Activated CD4-positive, CD25-positive, alpha-beta regulatory T cell (primary cell): ENCODE data around the gene MRTFA.
A peak's percentile ranks its signal among the peaks of the same experiment; 100 is the strongest.
"Not testable (repeated sequence)": the region's sequence is repeated elsewhere in the genome, so short reads cannot be mapped to it uniquely, and the experiment has no call there.

Experiments
- DNase-seq, 4 experiments: peaks; one replicate each; lab custom pipeline; 2025; lab: John Stamatoyannopoulos, UW

The MRTFA gene

GRCh38 chr22:40636380-40637182 is at the start of gene MRTFA:
TSS of gene MRTFA (minus strand) at chr22:40636719.
- DNase-seq = peak; percentile 95 to 99 (median 98)

GRCh38 chr22:40685406-40685805 is 48.9 kb upstream of the MRTFA start:
- DNase-seq = no peak

- no peak for DNase-seq
Observed at GRCh38 chr22:40684728-40685127, 48.2 kb upstream of the MRTFA start.

- no peak for DNase-seq
Observed at GRCh38 chr22:40681451-40681850, 44.9 kb upstream of the MRTFA start.

GRCh38 chr22:40680819-40681183 is 44.3 kb upstream of the MRTFA start:
- no peak for DNase-seq

- no peak for DNase-seq
Observed at GRCh38 chr22:40679964-40680818, 43.7 kb upstream of the MRTFA start.

GRCh38 chr22:40679249-40679963 is 42.9 kb upstream of the MRTFA start, which contains the start of gene MCHR1:
TSS of gene MCHR1 (plus strand) at chr22:40679484. CDS start at chr22:40679653, 169 bp downstream.
- no peak for DNase-seq

GRCh38 chr22:40678493-40679248 is 42.2 kb upstream of the MRTFA start:
- DNase-seq = no peak

- no peak for DNase-seq
Observed at GRCh38 chr22:40676644-40677043, 40.1 kb upstream of the MRTFA start.

GRCh38 chr22:40676166-40676565 is 39.6 kb upstream of the MRTFA start:
- not testable (repeated sequence) for DNase-seq

- DNase-seq = no peak
Observed at GRCh38 chr22:40674274-40674673, 37.8 kb upstream of the MRTFA start.

- DNase-seq = no peak
Observed at GRCh38 chr22:40673017-40673416, 36.5 kb upstream of the MRTFA start.

- DNase-seq = no peak
Observed at GRCh38 chr22:40671796-40672360, 35.4 kb upstream of the MRTFA start.

GRCh38 chr22:40671369-40671768 is 34.9 kb upstream of the MRTFA start:
- no peak for DNase-seq

GRCh38 chr22:40670058-40670457 is 33.5 kb upstream of the MRTFA start:
- no peak for DNase-seq

GRCh38 chr22:40668611-40669411 is 32.3 kb upstream of the MRTFA start:
- no peak for DNase-seq

GRCh38 chr22:40666151-40666848 is 29.8 kb upstream of the MRTFA start:
- DNase-seq = no peak

GRCh38 chr22:40665312-40665711 is 28.8 kb upstream of the MRTFA start:
- no peak for DNase-seq

GRCh38 chr22:40661671-40662070 is 25.2 kb upstream of the MRTFA start:
- DNase-seq = no peak

- DNase-seq = no peak
Observed at GRCh38 chr22:40660730-40661129, 24.2 kb upstream of the MRTFA start.
